Measurements from ENCODE around the gene TM7SF2.
"Not testable (repeated sequence)": the region's sequence is repeated elsewhere in the genome, so short reads cannot be mapped to it uniquely, and the experiment has no call there.

TM7SF2 gene

DNA sequence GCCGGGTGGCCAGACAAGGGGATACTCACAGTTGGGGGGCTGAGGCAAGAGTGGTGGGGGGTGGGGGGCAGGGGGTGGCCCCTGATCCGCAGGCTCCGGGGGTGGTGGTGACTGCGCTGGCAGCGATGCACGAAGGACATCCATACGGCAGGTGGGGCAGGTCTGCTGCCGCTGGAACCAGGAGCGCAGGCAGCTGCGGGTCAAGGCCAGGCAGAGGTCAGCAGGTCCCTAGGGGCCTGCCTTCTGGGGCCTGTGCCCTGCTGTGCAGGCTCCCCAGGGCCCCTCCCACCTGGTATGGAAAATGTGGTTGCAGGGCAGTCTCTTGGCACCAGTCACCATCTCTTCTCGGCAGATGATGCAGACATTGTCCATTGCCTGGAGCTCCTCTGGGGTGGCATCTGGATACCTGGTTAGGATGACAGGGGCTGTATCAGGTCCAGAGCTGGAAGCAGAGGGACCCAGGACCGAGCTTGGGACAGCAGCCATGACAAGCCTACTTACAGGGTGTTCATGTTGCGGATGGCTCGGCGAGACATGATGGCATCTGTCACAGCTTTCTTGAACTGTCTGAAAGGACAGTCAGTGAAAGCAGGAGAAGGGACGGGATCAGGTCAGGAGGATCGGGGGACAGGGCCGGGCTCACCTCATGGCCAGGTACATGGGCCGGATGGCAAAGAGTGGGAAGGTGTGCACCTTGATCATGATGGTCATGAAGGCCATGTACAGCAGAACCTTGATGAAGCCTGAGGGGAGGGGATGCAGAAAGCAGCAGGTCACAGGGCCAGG lies 19.2 kb downstream of the TM7SF2 start:
- DNase-seq: no peak

DNA sequence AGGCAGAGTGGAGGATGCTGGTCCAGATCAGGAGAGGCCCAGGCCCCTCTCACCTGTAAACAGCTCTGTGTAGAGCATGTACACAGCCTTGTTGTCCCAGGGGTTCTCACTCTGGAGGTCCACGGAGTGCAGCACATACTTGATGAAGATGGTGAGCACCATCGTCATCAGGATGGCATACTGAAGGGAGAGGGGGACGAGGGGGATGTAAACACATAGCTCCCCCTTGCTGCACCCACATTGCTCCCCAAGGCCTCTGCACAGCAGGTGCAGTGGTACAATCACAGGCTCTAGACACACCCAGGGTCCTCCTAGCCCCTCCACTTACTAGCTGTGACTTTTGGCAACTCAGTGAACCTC lies 19.7 kb downstream of the TM7SF2 start:
- DNase-seq: no peak

DNA sequence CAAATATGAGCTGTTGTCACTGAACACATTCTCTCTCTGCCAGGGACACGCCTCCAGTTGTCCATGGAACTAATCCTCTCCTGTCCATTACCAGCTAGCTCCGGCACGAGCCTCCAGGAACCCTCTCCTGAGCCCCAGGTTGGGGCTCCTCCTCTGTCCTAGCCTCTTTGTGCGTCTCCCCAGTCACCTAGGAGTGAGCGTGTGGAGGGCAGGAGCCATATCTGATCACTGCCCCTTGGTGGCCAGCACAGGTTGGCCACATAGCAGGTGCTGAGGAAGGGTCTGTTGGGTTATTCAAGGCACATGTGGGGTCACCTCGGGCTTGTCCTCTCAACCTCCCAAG lies 20.2 kb downstream of the TM7SF2 start:
- DNase-seq: no peak

DNA sequence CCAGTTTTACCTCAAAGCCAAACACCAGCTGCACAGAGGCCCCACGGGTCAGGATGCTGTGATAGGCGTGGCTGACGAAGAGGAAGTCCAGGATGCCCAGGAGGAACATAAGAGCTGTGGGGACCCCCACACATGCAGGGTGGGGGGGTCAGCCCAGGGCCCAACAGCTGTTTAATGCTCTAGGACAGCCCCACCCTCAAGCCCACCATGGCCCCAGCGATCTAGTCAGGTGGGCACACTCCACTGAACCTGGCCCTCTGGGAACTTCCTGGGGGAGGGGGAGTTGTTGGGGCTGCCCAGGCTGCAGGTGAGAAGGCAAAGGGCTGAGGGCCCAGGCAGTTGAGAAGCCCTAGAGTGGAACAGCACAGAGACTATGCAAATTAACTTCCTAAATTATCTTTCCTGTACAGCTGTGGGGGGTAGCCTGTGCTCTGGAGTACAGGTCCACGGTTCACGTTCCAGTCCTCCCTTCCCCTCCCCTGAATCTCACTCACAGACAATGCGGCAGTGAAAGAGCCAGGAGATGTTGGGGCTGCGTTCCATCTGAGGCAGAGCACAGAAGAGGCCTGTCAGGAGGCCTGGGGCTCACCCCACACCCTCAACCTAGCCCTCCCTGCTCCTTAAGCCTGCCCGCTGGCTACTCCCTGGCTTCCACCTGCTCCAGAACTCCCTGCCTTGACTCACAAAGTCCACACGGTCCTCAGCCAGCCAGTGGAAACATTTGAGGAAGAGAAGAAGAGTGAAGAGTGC lies 20.7 kb downstream of the TM7SF2 start:
- no peak for DNase-seq

DNA sequence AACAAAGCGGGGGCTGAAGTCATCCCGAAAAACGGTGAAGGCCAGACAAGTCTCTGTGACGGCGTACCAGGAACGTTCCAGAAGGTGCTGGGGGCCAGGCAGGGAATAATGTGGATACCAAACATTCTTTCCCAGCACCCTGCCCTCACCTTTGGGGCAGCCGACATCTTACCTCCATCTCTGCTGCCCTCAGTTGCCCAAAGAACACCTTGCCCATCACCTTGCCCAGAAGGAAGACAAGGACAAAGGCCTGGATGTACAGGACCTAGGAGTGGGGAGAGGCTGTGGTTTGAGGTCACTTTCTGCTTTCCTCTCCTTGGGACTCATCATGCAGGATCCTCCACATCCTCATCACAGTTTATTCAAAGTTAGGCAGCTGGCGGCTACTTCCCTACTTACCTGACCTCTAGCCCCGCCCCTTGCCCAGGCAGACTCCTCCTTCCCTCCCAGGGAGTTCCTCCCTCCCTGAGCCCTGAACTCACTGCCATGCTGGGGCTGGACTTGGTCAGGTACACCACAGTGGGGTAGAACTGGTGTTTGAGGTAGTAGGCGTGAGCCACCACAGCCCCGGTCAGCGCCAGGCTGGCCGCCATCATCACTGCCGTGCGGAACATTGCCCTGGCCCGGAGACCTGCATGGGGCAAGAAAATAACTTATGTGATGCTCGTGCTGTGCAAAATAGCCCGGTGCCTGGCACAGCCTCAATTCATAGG lies 21.5 kb downstream of the TM7SF2 start:
- no peak for DNase-seq

DNA sequence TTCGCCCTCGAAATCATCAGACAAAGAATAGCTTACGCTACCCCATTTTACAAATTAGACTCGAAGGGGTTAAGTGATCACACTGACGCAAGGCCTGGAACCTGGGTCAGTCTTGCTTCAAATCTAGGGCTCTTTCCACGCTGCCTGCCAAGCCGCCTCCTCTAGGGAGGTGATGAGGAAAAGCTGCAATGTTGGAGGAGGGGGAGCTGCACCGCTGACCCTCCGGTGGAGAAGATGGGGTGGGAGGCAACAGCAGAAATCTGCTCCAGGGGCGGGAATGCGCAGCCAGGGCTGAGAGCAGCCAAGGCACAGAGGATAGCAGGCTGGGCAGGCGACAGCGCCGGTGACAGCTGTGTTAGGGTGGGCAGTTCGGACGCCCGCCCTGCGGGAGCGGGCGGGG lies 22.1 kb downstream of the TM7SF2 start:
- DNase-seq: peak; percentile 77

DNA sequence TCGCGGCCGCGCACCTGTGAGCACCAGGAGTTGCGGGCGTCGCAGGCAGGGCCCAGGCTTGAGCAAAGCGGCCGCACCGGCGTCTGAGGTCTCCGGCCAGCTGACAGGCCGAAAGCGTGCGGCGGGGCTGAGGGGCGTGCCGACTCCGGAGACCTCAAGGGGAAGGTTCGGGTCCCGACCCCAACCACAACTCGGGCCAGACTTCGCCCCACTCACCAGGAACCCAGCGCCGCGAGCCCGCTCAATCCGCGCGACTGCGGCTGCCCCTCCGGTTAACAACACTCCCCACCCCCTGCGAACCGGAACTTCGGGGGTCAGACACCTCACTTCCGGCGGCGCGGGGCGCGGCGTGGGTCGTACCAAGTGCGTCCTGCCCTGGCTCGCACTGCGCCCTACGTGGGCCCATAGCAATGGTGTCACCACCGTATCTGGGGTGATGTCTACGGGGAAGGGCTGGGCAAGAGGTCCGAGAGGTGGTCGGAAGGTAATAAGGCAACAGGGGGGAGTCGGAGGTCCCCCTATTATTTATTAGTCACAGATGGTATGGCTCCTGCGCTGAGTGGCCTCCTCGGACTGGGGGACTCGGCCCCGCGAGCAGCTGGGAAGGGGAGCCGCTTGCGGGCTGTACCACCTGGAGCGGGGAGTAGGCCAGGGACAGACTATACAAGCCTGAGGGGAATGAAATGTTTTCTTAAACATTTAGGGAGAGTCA lies 22.7 kb downstream of the TM7SF2 start, which contains the start of gene SYVN1:
TSS of gene SYVN1 (minus strand) at position 280 of the 712 bp plus-strand sequence. CDS start 918 bp downstream, outside the sequence.
- DNase-seq: peak; percentile 94

DNA sequence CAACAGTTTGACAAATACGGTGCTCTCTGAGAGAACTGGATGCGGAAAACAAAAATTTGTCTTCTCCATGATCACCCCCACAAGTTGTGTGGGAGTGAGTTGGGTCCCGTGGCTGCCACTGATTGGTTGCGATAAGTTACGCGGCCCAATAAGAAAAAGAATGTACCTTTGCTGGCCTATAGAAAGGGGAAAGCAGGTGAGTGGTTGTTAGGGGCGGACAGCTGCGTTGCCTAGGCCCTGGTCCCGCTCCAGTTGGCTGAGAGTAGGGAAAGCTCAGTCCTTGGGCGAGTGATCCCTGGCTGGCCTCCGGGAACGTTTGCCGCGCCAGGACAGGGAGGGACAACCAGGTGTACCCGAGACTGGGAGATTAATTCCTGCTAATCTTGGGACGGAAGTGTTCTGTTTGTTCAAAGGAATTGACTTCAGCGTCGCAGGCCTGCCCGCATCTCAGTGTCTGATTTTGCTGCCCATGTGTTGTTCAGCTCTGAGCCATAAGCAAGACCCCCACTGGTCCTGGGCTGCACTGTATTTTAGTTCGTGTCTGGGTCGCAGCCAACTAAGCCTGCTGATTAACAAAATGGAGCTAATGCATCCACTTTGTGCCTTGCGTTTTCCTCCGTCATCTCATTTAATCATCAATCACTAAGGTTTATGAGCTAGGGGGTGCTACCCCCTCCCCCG lies 23.4 kb downstream of the TM7SF2 start:
- DNase-seq: peak; percentile 92

DNA sequence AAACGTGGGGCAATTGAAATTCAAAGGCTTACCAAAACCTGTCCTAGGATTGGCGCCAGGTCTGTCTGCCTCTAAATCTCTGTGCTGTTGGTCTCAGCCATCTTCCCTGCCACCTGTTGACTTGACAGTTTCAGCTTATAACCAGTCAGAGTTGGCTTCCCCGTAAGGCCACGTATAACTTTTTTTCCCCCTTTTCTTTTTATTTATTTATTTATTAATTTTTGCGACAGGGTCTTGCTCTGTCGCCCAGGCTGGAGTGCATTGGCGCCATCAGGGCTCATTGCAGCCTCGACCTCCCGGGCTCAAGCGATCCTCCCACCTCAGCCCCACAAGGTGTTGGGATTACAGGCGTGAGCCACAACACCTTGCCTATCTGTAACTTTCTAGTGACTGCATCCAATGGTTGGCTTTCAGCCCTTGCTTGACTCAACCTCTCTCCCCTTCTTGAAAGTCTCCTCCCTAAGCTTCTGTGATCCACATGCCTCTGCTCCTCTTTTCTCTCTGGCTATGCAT lies 24.0 kb downstream of the TM7SF2 start:
- no peak for DNase-seq

DNA sequence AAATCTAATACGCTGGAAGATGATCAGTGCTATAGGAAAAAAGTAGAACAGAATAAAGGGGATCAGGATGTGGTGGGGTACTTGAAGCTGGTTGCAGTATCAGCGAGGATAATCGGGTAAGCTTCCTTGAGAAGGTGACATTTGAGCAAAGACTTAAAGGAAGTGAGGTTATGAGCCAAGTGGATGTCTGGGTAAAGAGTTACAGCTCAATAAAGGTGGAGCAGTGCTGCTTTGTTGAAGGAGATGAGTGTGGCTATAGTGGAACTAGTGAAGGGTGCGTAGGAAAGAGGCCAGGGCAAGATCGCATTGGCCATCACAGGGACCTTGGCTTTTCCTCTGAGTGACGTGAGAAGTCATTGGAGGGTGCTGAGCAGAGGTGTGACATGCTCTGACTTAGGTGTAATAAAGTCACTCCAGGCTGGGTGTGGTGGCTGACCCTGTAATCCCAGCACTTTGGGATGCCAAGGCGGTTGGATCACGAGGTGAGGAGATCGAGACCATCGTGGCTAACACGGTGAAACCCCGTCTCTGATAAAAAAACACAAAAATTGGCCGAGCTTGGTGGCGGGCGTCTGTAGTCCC lies 24.9 kb downstream of the TM7SF2 start:
- DNase-seq: no peak

DNA sequence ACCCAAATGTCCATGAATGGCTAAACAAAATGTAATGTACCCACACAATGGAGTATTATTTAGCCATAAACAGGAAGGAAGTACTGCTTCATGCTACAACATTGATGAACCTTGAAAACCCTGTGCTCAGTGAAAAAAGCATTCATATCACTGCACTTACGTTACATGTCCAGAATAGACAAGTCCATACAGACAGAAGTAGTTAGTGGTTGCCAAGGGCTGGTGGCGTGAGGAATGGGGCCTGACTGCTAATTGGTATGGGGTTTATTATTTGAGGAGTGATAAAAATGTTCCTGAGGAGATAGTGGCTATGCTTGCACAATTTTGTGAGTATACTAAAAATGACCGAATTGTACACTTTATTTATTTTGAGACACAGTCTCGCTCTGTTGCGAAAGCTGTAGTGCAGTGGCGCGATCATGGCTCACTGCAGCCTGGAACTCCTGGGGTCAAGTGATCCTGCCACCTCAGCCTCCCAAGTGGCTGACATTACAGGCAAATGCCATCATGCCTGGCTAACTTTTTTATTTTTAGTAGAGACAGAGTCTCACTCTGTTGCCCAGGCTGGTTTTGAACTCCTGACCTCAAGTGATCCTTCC lies 30.3 kb downstream of the TM7SF2 start:
- no peak for DNase-seq

DNA sequence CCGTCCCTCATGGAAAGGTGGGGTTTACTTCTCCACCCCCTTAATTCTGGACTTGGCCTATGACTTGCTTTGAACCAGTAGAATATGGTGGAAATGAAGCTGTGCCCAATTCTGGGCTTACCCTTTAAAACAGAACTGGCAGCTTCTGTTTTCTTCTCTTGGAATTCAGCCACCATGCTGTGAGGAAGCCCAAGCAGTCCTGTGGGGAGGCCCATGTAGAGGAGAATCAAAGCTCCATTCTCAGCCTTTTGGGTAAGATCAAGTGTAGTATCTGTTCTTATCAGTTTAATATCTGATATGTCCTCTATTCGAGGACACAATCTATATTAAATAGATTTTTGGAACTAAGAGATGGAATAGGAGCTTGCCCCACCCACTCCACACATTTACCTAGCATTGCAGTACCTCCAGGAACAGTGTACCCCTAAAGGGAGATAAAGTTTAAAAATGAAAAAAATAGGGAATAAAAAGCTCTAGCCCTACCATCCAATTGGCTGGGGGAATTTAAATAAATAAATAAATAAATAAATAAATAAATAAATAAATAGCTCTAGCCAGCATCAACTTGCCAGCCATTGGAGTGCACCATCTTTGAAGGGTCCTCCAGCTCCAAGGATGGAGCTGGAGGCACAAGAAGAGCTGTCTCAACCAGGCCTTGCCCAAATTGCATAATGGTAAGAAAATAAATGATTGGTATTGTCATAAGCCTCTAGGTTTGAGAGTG lies 35.8 kb downstream of the TM7SF2 start:
- no peak for DNase-seq

DNA sequence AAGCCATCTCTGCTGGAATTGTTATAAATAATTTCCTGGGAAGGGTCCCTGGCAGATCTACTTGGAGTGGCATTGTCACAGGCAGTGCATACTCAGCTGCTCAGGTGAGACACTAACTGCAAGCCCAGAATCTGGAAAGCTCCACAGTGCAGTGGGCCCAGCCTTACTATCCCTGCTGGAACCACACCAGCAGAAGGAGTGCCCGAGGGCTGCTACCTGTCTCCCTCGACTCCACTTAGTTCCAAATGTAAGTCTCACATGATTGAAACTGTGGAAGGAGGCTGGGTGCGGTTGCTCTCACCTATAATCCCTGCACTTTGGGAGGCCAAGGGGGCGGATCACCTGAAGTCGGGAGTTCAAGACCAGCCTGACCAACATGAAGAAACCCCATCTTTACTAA lies 37.0 kb downstream of the TM7SF2 start:
- DNase-seq: no peak

DNA sequence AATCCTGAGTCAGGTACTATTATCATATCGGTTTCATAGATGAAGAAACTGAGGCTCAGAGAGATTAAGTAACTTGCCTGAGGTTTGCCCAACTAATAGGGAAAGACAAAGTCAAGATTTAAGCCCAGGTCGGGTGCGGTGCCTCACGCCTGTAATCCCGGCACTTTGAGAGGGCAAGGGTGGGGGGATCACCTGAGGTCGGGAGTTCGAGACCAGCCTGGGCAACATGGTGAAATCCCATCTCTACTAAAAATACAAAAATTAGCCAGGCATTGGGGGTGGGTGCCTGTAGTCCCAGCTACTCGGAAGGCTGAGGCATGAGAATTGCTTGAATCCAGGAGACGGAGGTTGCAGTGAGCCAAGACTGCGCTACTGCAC lies 38.4 kb downstream of the TM7SF2 start:
- DNase-seq: not testable (repeated sequence)

DNA sequence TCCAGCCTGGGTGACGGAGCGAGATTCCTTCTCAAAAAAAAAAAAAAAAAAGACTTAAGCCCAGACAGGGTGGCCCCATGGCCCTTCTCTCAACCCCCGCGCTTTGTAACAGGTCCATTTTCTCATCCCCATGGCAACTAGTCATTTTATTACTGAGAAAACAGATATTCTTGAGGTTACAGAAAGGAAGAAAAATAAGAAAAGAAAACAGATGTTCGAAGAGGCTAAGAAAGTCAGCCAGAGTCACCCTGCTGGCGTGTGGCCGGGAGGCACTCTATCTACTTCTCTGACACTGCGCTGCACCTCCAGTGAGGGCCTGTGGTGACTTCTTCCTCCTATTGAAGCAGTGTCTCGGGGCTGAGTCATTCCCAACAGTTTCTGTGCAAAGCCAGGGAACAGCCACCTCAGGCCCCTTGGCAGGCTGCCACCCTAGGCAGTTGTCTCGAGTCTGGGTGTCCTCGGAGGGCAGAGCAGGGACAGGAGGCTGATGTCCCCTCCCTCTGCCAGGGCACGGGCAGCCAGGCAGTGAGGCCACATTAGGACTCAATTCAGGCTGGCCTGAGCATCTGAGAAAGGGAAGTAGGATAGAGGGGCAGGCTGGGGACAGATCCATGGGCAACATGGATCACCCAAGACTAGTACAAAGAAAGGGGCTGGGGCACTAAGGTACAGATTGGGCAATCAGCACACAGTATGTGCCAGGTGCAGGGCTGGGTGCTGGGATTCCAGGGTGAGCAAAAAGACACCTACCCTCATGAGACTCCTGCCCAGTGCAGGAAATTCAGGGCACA lies 39.0 kb downstream of the TM7SF2 start:
- DNase-seq: peak; percentile 75

DNA sequence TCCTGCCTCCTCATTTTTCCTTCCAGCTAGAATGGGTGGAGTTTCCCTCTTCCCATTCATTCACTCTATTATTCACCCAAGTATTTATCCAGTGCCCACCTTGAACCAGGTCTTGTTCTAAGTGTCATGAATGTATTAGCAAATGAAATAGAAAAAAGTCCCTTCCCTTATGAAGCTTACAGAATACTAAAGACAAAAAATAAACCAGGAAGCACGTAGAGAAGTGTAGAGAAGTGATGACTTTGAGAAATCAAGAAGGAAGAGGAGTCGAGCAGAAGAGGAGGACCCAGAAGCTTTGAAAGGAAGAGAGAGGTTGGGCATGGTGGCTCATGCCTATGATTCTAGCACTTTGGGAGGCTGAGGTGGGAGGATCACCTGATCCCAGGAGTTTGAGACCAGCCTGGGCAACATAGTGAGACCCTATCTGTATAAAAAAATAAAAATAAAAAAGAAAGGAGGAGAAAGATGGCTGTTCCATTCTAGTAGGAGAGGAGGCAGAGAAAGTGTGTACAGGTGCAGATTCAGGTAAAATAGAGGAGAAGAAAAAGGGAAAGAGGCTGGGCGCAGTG lies 39.7 kb downstream of the TM7SF2 start:
- no peak for DNase-seq

DNA sequence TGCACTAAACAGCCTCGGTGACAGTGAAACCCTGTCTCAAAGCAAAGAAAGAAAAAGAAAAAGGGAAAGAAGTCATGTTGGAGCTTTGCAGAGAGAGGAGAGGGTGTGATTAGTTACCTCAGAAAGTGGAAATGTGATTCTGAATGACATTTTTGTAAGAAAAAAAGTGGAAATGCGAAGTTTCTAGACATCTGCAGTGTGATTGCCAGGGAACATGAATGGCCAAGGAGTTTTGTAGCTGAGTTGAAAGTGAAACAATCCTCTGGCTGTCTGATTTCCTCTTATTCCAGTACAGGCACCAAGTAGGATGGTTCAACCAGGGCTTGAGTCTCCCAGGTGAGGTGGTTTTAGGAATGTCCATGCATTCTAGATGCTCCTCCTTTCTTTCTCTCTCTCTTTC lies 40.5 kb downstream of the TM7SF2 start:
- no peak for DNase-seq

DNA sequence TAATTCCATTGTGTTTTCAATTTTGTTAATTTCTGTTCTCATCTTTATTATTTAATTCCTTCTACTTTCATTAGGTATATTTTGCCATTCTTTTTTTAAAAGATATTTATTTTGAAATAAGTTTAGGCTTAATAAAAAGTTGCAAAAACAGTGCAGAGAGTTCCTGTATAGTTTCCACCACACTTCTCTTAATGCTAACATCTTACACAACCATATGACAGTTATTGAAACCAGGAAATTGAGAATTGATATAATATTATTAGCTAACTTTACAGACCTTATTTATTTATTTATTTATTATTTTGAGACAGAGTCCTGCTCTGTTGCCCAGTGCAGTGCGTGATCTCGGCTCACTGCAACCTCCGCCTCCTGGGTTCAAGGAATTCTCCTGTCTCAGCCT lies 44.6 kb downstream of the TM7SF2 start:
- DNase-seq: no peak

DNA sequence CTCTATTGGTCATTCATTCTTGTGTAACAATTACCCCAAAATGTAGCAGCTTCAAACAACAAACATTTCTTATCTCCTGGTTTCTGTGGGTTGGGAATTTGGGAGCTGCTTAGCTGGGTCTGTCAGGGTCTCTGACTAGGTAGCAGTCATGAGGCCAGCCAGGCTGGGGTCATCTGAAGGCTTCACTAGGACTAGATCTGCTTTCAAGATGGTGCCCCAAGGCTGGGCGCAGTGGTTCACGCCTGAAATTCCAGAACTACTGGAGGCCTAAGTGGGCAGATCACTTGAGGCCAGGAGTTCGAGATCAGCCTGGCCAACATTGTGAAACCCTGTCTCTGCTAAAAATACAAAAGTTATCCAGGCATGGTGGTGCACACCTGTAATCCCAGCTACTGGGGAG lies 45.3 kb downstream of the TM7SF2 start:
- no peak for DNase-seq

DNA sequence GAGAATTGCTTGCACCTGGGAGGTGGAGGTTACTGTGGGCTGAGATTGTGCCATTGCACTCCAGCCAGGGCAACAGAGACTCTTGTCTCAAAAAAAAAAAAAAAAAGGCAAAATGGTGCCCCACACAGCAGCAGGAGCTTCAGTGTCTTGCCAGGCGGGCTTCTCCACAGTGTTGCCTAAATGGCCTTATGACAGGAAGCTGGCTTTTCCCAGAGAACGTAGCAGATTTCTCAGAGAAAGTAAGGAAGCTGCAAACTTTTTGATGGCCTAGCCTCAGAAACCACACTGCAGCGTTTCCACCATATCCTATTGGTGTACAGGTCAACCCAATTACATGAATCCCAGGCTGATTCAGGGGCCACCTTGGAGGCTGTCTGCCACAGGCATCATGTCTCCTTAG lies 45.7 kb downstream of the TM7SF2 start:
- DNase-seq: no peak
